ENCODE results near the gene TDRD9. TPM values are rescaled to one million over a fixed set of nuclear protein-coding genes. Genes with fewer than 3 reads are reported as not detected.

TDRD9 gene
- total RNA-seq, 6 experiments from 2014 or later: 0.31 to 0.86 (median 0.43) TPM; not detected in 1

- WGBS (ENCODE audit: insufficient coverage, low coverage, low lambda C conversion rate, missing lambda C conversion rate): 83% methylated on average over 9 of the region's 14 CpGs
- no peak overlapping the region for H3K4me3 ChIP-seq
- H3K27ac ChIP-seq: no peak overlapping the region
- no peaks in the 10 kb centered on the region for H3K36me3 ChIP-seq
- intact Hi-C loops (cut with DNase I): no loop called here
- no peak for ATAC-seq
- no peaks in the 10 kb centered on the region for H3K4me1 ChIP-seq
- DNase-seq: no peak
- no peak for TF ChIP-seq POLR2A (IDR thresholded peaks at IDR 0.05)
- TF ChIP-seq CTCF (IDR thresholded peaks at IDR 0.05): no peak
- H3K9me3 ChIP-seq: no peaks in the 10 kb centered on the region
- H3K27me3 ChIP-seq: no peaks in the 10 kb centered on the region
Measured at GRCh38 chr14:104037074-104037473, 108.8 kb downstream of the TDRD9 start.

GRCh38 chr14:104037903-104038302 lies 109.6 kb downstream of the TDRD9 start:
- intact Hi-C loops (cut with DNase I): no loop called here

GRCh38 chr14:104039214-104039613 lies 111.0 kb downstream of the TDRD9 start:
- Histone ChIP-seq H3K27me3 (no peaks in the 10 kb centered on the region), H3K4me3 (no peak overlapping the region), H3K9me3 (no peaks in the 10 kb centered on the region), H3K4me1 (no peaks in the 10 kb centered on the region), H3K27ac (no peak overlapping the region), H3K36me3 (no peaks in the 10 kb centered on the region)
- no peak for TF ChIP-seq CTCF (IDR thresholded peaks at IDR 0.05)
- TF ChIP-seq POLR2A (IDR thresholded peaks at IDR 0.05): no peak
- 33% methylated on average over 5 of the region's 5 CpGs for WGBS (ENCODE audit: insufficient coverage, low coverage, low lambda C conversion rate, missing lambda C conversion rate)
- intact Hi-C loops (cut with DNase I): no loop called here
- DNase-seq (no peak), ATAC-seq (no peak)

More at GRCh38 chr14:104037903-104038302, 109.6 kb downstream of the TDRD9 start:
- no peak overlapping the region for H3K27ac ChIP-seq
- no peaks in the 10 kb centered on the region for H3K36me3 ChIP-seq
- no peaks in the 10 kb centered on the region for H3K27me3 ChIP-seq
- no peaks in the 10 kb centered on the region for H3K4me1 ChIP-seq
- 41% methylated on average over 2 of the region's 3 CpGs for WGBS (ENCODE audit: insufficient coverage, low coverage, low lambda C conversion rate, missing lambda C conversion rate)
- ATAC-seq (no peak), DNase-seq (no peak)
- no peaks in the 10 kb centered on the region for H3K9me3 ChIP-seq
- TF ChIP-seq CTCF (IDR thresholded peaks at IDR 0.05) (no peak), POLR2A (IDR thresholded peaks at IDR 0.05) (no peak)
- no peak overlapping the region for H3K4me3 ChIP-seq

- no peaks in the 10 kb centered on the region for H3K4me1 ChIP-seq
- ATAC-seq (no peak), DNase-seq (no peak)
- no peak overlapping the region for H3K4me3 ChIP-seq
- intact Hi-C loops (cut with DNase I): no loop called here
- no peaks in the 10 kb centered on the region for H3K9me3 ChIP-seq
- H3K27me3 ChIP-seq: no peaks in the 10 kb centered on the region
- WGBS (ENCODE audit: insufficient coverage, low coverage, low lambda C conversion rate, missing lambda C conversion rate): 28% methylated on average over 5 of the region's 5 CpGs
- TF ChIP-seq POLR2A (IDR thresholded peaks at IDR 0.05) (no peak), CTCF (IDR thresholded peaks at IDR 0.05) (no peak)
- H3K27ac ChIP-seq: no peak overlapping the region
- H3K36me3 ChIP-seq: no peaks in the 10 kb centered on the region
Measured at GRCh38 chr14:104040539-104040938, 112.3 kb downstream of the TDRD9 start.
